HCT116 (cell line): ENCODE results near the gene GRIN2B. TPM values are rescaled to one million over a fixed set of nuclear protein-coding genes. Genes with fewer than 3 reads are reported as not detected.

ENCODE experiments used
- ATAC-seq: fragments of 200-7000 bp; cut with Tn5 transposase; 2 replicates; pipeline ENCODE4 v1.9.1; 2020; ENCODE audit warnings: mild to moderate bottlenecking, moderate library complexity
- BruUV-seq: library from RNA; stranded (reverse); fragments of 400-500 nt; replicated peaks from 2 replicates; lab custom pipeline; 2021; lab: Mats Ljungman, UMichigan
- CTCF ChIA-PET: fragments of 300-600 bp; sonication (Branson Sonifier 250); formaldehyde crosslinking; loops from one replicate; lab custom pipeline; 2021; ENCODE audit warnings: antibody characterized with exemption; lab: Charles Lee
- POLR2A ChIA-PET: fragments of 300-600, 350-600 bp; sonication (Branson Sonifier 250); formaldehyde crosslinking; loops from one replicate; lab custom pipeline; 2021; ENCODE audit warnings: antibody characterized with exemption; lab: Charles Lee
- RAD21 ChIA-PET, 2 experiments: fragments of 300-600 bp; sonication (Branson Sonifier 250); formaldehyde crosslinking; loops; one replicate each; lab custom pipeline; 2023; ENCODE audit warnings: low total read pairs in 2 of 2; ENCODE audit not compliant: uncharacterized antibody in 2 of 2, unreplicated experiment in 2 of 2, low non-redundant PET in 1 of 2; lab: Charles Lee
- DNase-seq: peaks from one replicate; pipeline ENCODE4 v3.0.0-alpha.2; 2010; ENCODE audit warnings: low read depth, low spot score
- H2AFZ ChIP-seq: fragments of 200-600 bp; shearing (Covaris generic), sonication (generic); 2 replicates; pipeline ENCODE4 v1.6.1; 2017; ENCODE audit warnings: low read depth, mixed run types, mixed read lengths, antibody characterized with exemption, low read length; ENCODE audit not compliant: poor library complexity, severe bottlenecking
- H3K27ac ChIP-seq: 2 replicates; pipeline ENCODE4 v1.5.1; 2012; ENCODE audit warnings: low read depth, low read length
- H3K27me3 ChIP-seq: fragments of 200-600 bp; sonication (generic); 2 replicates; pipeline ENCODE4 v1.6.1; 2016; ENCODE audit warnings: mixed run types, low read length, mixed read lengths; ENCODE audit not compliant: insufficient read depth
- H3K36me3 ChIP-seq, 2 experiments: fragments of 200-500 bp in 1 of 2; fragments of 200-600 bp in 1 of 2; sonication (Bioruptor generic) in 1 of 2; sonication (generic) in 1 of 2; 2 replicates each; pipeline versions ENCODE4 v1.5.1 to v1.6.1; 2014 to 2016; ENCODE audit warnings: low read length in 2 of 2, inconsistent platforms in 1 of 2, mixed read lengths in 1 of 2, mixed run types in 1 of 2; ENCODE audit not compliant: insufficient read depth in 2 of 2, control insufficient read depth in 1 of 2
- H3K4me1 ChIP-seq, 2 experiments: fragments of 200-600 bp in 1 of 2; sonication (generic) in 1 of 2; 2 replicates each; pipeline versions ENCODE4 v1.5.1 to v1.6.1; 2012 to 2017; ENCODE audit warnings: low read length in 2 of 2, inconsistent platforms in 1 of 2, mild to moderate bottlenecking in 1 of 2, mixed read lengths in 1 of 2, mixed run types in 1 of 2, moderate library complexity in 1 of 2; ENCODE audit not compliant: insufficient read depth in 2 of 2, control insufficient read depth in 1 of 2
- H3K4me2 ChIP-seq: fragments of 200-600 bp; sonication (generic); 2 replicates; pipeline ENCODE4 v1.6.1; 2017; ENCODE audit warnings: mixed run types, low read length, mixed read lengths
- H3K4me3 ChIP-seq, 2 experiments: fragments of 200-600 bp in 1 of 2; sonication (generic) in 1 of 2; replicated peaks in 1 of 2; 2 replicates each; pipeline ENCODE4 v1.5.1; 2011 to 2016; ENCODE audit warnings: low read length in 2 of 2, control low read depth in 1 of 2, low read depth in 1 of 2, mild to moderate bottlenecking in 1 of 2, mixed read lengths in 1 of 2, mixed run types in 1 of 2
- H3K79me2 ChIP-seq: fragments of 200-600 bp; sonication (generic); 2 replicates; pipeline ENCODE4 v1.6.1; 2017; ENCODE audit warnings: mild to moderate bottlenecking, mixed run types, low read length, moderate library complexity, mixed read lengths; ENCODE audit not compliant: insufficient read depth
- H3K9ac ChIP-seq: fragments of 200-600 bp; sonication (generic); 2 replicates; pipeline ENCODE4 v1.6.1; 2016; ENCODE audit warnings: low read length, mixed read lengths
- H3K9me2 ChIP-seq: fragments of 200-600 bp; sonication (generic), shearing (Covaris generic); 2 replicates; pipeline ENCODE4 v1.6.1; 2017; ENCODE audit warnings: mixed run types, mild to moderate bottlenecking, moderate library complexity; ENCODE audit not compliant: insufficient read depth
- H3K9me3 ChIP-seq, 2 experiments: fragments of 200-500 bp in 1 of 2; fragments of 200-600 bp in 1 of 2; sonication (Bioruptor generic) in 1 of 2; sonication (generic) in 1 of 2; 2 replicates each; pipeline ENCODE4 v1.6.1; 2014 to 2017; ENCODE audit warnings: low read length in 2 of 2, mixed read lengths in 2 of 2, inconsistent platforms in 1 of 2, low read depth in 1 of 2, mild to moderate bottlenecking in 1 of 2, mixed run types in 1 of 2, moderate library complexity in 1 of 2; ENCODE audit not compliant: control insufficient read depth in 1 of 2, insufficient read depth in 1 of 2
- H4K20me1 ChIP-seq: fragments of 200-600 bp; sonication (generic), shearing (Covaris generic); 2 replicates; pipeline ENCODE4 v1.6.1; 2017; ENCODE audit warnings: mixed run types, mild to moderate bottlenecking, moderate library complexity; ENCODE audit not compliant: insufficient read depth
- ATF3 ChIP-seq: IDR thresholded peaks from 2 replicates; pipeline ENCODE4 v1.6.1; 2012
- CEBPB ChIP-seq: IDR thresholded peaks from 2 replicates; pipeline ENCODE4 v1.6.1; 2012; ENCODE audit warnings: low read depth
- EZH2 ChIP-seq: fragments of 200-600 bp; sonication (generic); IDR thresholded peaks from 2 replicates; pipeline ENCODE4 v1.6.1; 2017; ENCODE audit warnings: antibody characterized with exemption, mixed run types
- EZH2phosphoT487 ChIP-seq: fragments of 200-600 bp; IDR thresholded peaks from 2 replicates; pipeline ENCODE4 v1.6.1; 2018; ENCODE audit warnings: antibody characterized with exemption, borderline replicate concordance
- JUND ChIP-seq: IDR thresholded peaks from 2 replicates; pipeline ENCODE4 v1.6.1; 2012
- MAX ChIP-seq: IDR thresholded peaks from 2 replicates; pipeline ENCODE4 v1.6.1; 2012
- POLR2AphosphoS5 ChIP-seq: IDR thresholded peaks from 2 replicates; pipeline ENCODE4 v1.6.1; 2011; ENCODE audit warnings: mild to moderate bottlenecking, low read depth, low read length, moderate library complexity
- RAD21 ChIP-seq: IDR thresholded peaks from 2 replicates; pipeline ENCODE4 v1.6.1; 2012; ENCODE audit warnings: low read depth, mild to moderate bottlenecking
- SIN3A ChIP-seq: IDR thresholded peaks from 2 replicates; pipeline ENCODE4 v1.6.1; 2012; ENCODE audit warnings: low read depth
- TCF7L2 ChIP-seq: IDR thresholded peaks from 2 replicates; pipeline ENCODE4 v1.7.0; 2011; ENCODE audit warnings: borderline replicate concordance, inconsistent platforms; ENCODE audit not compliant: insufficient read depth, insufficient read length; ENCODE audit errors: extremely low read depth
- YY1 ChIP-seq: IDR thresholded peaks from 2 replicates; pipeline ENCODE4 v1.6.1; 2011; ENCODE audit warnings: low read length, low read depth, moderate library complexity, mild to moderate bottlenecking; ENCODE audit not compliant: insufficient replicate concordance; ENCODE audit errors: extremely low read depth
- ZBTB33 ChIP-seq: IDR thresholded peaks from 2 replicates; pipeline ENCODE4 v1.6.1; 2011; ENCODE audit warnings: mild to moderate bottlenecking, low read length, moderate library complexity; ENCODE audit not compliant: insufficient replicate concordance; ENCODE audit errors: extremely low read depth
- ZFX ChIP-seq: fragments of 450-650 bp; IDR thresholded peaks from 2 replicates; pipeline ENCODE4 v1.6.1; 2017
- intact Hi-C: fragments of 100-400 bp; cut with micrococcal nuclease; formaldehyde crosslinking; loops from 2 replicates; pipeline ENCODE4 v1.10.0; 2022
- total RNA-seq: library from RNA; stranded (reverse); gene quantifications from one replicate; pipeline ENCODE4 v1.2.1, GENCODE V29; 2021; ENCODE audit not compliant: unreplicated experiment

The GRIN2B gene
- total RNA-seq, 1 experiment from 2014 or later = 14.2 TPM

GRCh38 chr12:13968281-13968680, 13.1 kb downstream of the GRIN2B start:
- ChIA-PET CTCF (interaction anchor here (1.0 to 2.0 kb wide), 2 partner anchors 14 to 713 kb away, joined by 4 read pairs; no protein-coding TSS in a partner anchor), POLR2A (no interaction called here), RAD21 (no interaction called here)
- Histone ChIP-seq H3K27me3 (no peaks in the 10 kb centered on the region), H3K36me3 (no peaks in the 10 kb centered on the region), H4K20me1 (no peaks in the 10 kb centered on the region), H3K27ac (no peak overlapping the region), H3K4me1 (no peaks in the 10 kb centered on the region), H3K4me2 (no peak overlapping the region), H2AFZ (no peak overlapping the region), H3K9me3 (no peaks in the 10 kb centered on the region), H3K9me2 (no peaks in the 10 kb centered on the region), H3K4me3 (no peak overlapping the region), H3K79me2 (no peaks in the 10 kb centered on the region), H3K9ac (no peak overlapping the region)
- intact Hi-C loops = loop anchor here (10.0 kb wide), 1 partner anchor 197 kb away; no protein-coding TSS in a partner anchor
- BruUV-seq = no TSS peak
- TF ChIP-seq SIN3A (no peak), RAD21 (no peak), CEBPB (no peak), POLR2AphosphoS5 (no peak), EZH2 (no peak), MAX (no peak), ZFX (no peak)
- no peak for DNase-seq
- no peak for ATAC-seq

GRCh38 chr12:13964666-13965065, 16.7 kb downstream of the GRIN2B start:
- no peaks in the 10 kb centered on the region for H3K9me2 ChIP-seq
- ChIA-PET CTCF (no interaction called here), POLR2A (no interaction called here), RAD21 (no interaction called here)
- ATAC-seq (no peak), DNase-seq (no peak)
- no TSS peak for BruUV-seq
- no peaks in the 10 kb centered on the region for H4K20me1 ChIP-seq
- H3K9ac ChIP-seq = no peak overlapping the region
- no peaks in the 10 kb centered on the region for H3K4me1 ChIP-seq
- H3K9me3 ChIP-seq = no peaks in the 10 kb centered on the region
- H3K79me2 ChIP-seq = no peaks in the 10 kb centered on the region
- no peak overlapping the region for H3K27ac ChIP-seq
- H3K4me2 ChIP-seq = no peak overlapping the region
- intact Hi-C loops = loop anchor here (10.0 kb wide), 1 partner anchor 200 kb away; no protein-coding TSS in a partner anchor
- H3K4me3 ChIP-seq = no peak overlapping the region
- H3K27me3 ChIP-seq = no peaks in the 10 kb centered on the region
- H3K36me3 ChIP-seq = no peaks in the 10 kb centered on the region
- TF ChIP-seq ZBTB33 = no peak
- TF ChIP-seq SIN3A = no peak
- TF ChIP-seq MAX = no peak
- TF ChIP-seq ATF3 = no peak
- TF ChIP-seq EZH2phosphoT487 = no peak
- no peak for TF ChIP-seq POLR2AphosphoS5
- TF ChIP-seq JUND = no peak
- no peak for TF ChIP-seq RAD21
- no peak for TF ChIP-seq TCF7L2
- TF ChIP-seq EZH2 = no peak
- TF ChIP-seq YY1 = no peak
- H2AFZ ChIP-seq = no peak overlapping the region
